ENCODE results near the gene VAV2.
A peak's percentile ranks its signal among the peaks of the same experiment; 100 is the strongest.

The VAV2 gene

DNA sequence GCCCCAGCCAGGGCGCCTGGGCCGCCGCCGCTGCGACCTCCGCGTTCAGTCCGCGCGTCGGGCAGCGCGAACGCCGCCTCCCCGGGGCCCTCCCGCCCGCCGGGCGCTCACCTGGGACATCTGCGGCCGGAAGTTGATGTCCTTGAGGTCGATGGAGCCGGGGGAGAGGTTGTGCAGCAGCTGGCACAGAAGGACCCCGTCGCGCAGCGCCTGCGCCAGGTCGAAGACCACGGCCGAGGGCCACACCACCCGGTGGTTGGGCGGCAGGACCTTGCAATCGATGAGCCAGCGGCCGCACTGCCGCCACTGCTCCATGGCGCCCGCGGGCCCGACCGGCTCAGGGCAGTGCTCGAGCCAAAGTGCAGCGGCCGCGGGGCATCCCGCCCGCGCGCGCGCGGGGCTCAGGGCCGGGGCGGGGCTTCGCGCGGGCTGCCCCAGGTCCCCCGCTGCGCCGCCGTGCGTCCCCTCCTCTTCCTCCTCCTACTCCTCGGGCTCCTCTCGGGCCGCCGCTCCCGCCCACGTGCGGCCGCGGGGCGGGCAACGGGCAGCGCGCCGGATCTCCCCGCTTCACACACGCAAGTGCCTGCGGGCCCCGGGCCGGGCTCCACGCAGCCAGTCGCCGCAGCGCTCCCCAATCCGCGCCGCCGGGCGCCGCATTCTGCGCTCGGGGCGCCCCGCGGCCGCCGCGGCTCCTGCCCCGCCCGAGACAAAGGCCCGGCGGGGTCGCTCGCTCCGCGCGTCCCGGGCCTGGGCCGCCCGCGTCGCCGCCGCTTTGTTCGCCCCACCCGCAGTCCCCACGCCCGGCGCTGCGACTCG lies at the start of gene VAV2:
Gene VAV2 (minus strand): TSS at position 361 of the 816 bp plus-strand sequence. CDS start 46 bp downstream, at position 315.
- Histone ChIP-seq H3K4me3 (ENCODE audit: low read length) (peak within 1 kb of the TSS; percentile 82), H3K4me1 (ENCODE audit: control insufficient read depth, insufficient read depth, low read length) (peaks cover 35% of the 10 kb centered on the region), H3K36me3 (ENCODE audit: control insufficient read depth, insufficient read depth, low read length) (no peaks in the 10 kb centered on the region), H3K9me3 (ENCODE audit: control insufficient read depth, low read length) (no peaks in the 10 kb centered on the region), H3K27me3 (ENCODE audit: control insufficient read depth, insufficient read depth, low read length) (peaks cover 4% of the 10 kb centered on the region), H3K9ac (ENCODE audit: low read length) (peak within 1 kb of the TSS; percentile 76)

DNA sequence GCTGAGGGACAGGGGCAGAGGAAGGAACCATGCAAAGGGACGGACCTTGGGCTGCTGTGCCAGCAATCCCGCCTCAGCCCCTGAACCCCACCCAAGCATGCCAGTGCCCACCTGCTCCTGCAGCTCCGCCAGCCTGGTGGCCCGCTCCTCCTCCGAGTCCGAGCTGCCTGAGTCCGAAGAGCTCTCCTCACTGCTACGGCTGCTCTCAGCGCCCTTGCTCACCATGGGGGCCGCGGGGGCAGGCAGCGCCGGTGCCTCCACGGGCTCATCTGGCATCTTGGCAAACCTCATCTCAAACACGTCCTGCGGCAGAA lies 49.5 kb upstream of the VAV2 start:
- Histone ChIP-seq H3K9me3 (ENCODE audit: control insufficient read depth, low read length) (no peaks in the 10 kb centered on the region), H3K4me1 (ENCODE audit: control insufficient read depth, insufficient read depth, low read length) (peaks cover 12% of the 10 kb centered on the region), H3K27me3 (ENCODE audit: control insufficient read depth, insufficient read depth, low read length) (no peaks in the 10 kb centered on the region), H3K36me3 (ENCODE audit: control insufficient read depth, insufficient read depth, low read length) (peaks cover 16% of the 10 kb centered on the region), H3K4me3 (ENCODE audit: low read length) (no peak overlapping the region), H3K9ac (ENCODE audit: low read length) (no peak overlapping the region)

GRCh38 chr9:134040781-134041648 lies 48.9 kb upstream of the VAV2 start:
- Histone ChIP-seq H3K9ac (ENCODE audit: low read length) (no peak overlapping the region), H3K4me3 (ENCODE audit: low read length) (no peak overlapping the region), H3K36me3 (ENCODE audit: control insufficient read depth, insufficient read depth, low read length) (peaks cover 16% of the 10 kb centered on the region), H3K9me3 (ENCODE audit: control insufficient read depth, low read length) (no peaks in the 10 kb centered on the region), H3K27me3 (ENCODE audit: control insufficient read depth, insufficient read depth, low read length) (no peaks in the 10 kb centered on the region), H3K4me1 (ENCODE audit: control insufficient read depth, insufficient read depth, low read length) (peaks cover 12% of the 10 kb centered on the region)

DNA sequence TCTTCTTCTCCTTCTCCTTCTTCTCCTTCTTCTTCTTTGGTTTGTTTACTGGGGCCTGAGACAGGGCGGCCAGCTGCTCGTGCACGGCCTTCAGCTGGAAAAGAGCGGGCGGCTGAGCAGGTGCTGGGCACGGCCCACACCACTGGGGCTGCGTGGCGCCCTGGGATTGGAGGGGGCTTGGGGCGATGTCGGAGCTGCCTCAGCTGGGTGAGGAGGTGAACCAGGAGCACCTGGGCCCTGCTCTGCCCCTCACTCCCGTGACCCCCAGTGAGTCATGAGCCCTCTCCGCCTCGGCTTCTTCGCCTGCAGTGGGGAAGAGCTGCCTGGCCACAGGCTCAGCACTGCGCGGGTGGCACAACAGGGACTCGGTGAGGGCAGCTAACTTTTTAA lies 48.0 kb upstream of the VAV2 start:
- Histone ChIP-seq H3K4me1 (ENCODE audit: control insufficient read depth, insufficient read depth, low read length) (peaks cover 12% of the 10 kb centered on the region), H3K36me3 (ENCODE audit: control insufficient read depth, insufficient read depth, low read length) (peaks cover 21% of the 10 kb centered on the region), H3K27me3 (ENCODE audit: control insufficient read depth, insufficient read depth, low read length) (no peaks in the 10 kb centered on the region), H3K9me3 (ENCODE audit: control insufficient read depth, low read length) (no peaks in the 10 kb centered on the region), H3K4me3 (ENCODE audit: low read length) (no peak overlapping the region), H3K9ac (ENCODE audit: low read length) (no peak overlapping the region)

GRCh38 chr9:134039386-134040175 lies 47.5 kb upstream of the VAV2 start:
- Histone ChIP-seq H3K4me1 (ENCODE audit: control insufficient read depth, insufficient read depth, low read length) (peaks cover 12% of the 10 kb centered on the region), H3K27me3 (ENCODE audit: control insufficient read depth, insufficient read depth, low read length) (no peaks in the 10 kb centered on the region), H3K36me3 (ENCODE audit: control insufficient read depth, insufficient read depth, low read length) (peaks cover 21% of the 10 kb centered on the region), H3K9ac (ENCODE audit: low read length) (no peak overlapping the region), H3K4me3 (ENCODE audit: low read length) (no peak overlapping the region), H3K9me3 (ENCODE audit: control insufficient read depth, low read length) (no peaks in the 10 kb centered on the region)

- no peak overlapping the region for H3K4me3 ChIP-seq (ENCODE audit: low read length)
- peaks cover 12% of the 10 kb centered on the region for H3K4me1 ChIP-seq (ENCODE audit: control insufficient read depth, insufficient read depth, low read length)
- no peaks in the 10 kb centered on the region for H3K9me3 ChIP-seq (ENCODE audit: control insufficient read depth, low read length)
- no peaks in the 10 kb centered on the region for H3K27me3 ChIP-seq (ENCODE audit: control insufficient read depth, insufficient read depth, low read length)
- H3K9ac ChIP-seq (ENCODE audit: low read length), result no peak overlapping the region
- H3K36me3 ChIP-seq (ENCODE audit: control insufficient read depth, insufficient read depth, low read length), result peaks cover 17% of the 10 kb centered on the region
Measured at GRCh38 chr9:134037641-134038040, 45.5 kb upstream of the VAV2 start.

- Histone ChIP-seq H3K9me3 (ENCODE audit: control insufficient read depth, low read length) (no peaks in the 10 kb centered on the region), H3K4me3 (ENCODE audit: low read length) (no peak overlapping the region), H3K36me3 (ENCODE audit: control insufficient read depth, insufficient read depth, low read length) (peaks cover 17% of the 10 kb centered on the region), H3K4me1 (ENCODE audit: control insufficient read depth, insufficient read depth, low read length) (peaks cover 10% of the 10 kb centered on the region), H3K9ac (ENCODE audit: low read length) (no peak overlapping the region), H3K27me3 (ENCODE audit: control insufficient read depth, insufficient read depth, low read length) (no peaks in the 10 kb centered on the region)
Measured at GRCh38 chr9:134036130-134036529, 44.0 kb upstream of the VAV2 start.

GRCh38 chr9:134035041-134036039 lies 43.2 kb upstream of the VAV2 start:
- H3K4me1 ChIP-seq (ENCODE audit: control insufficient read depth, insufficient read depth, low read length), result peaks cover 2% of the 10 kb centered on the region
- H3K9me3 ChIP-seq (ENCODE audit: control insufficient read depth, low read length), result no peaks in the 10 kb centered on the region
- no peak overlapping the region for H3K9ac ChIP-seq (ENCODE audit: low read length)
- H3K4me3 ChIP-seq (ENCODE audit: low read length), result no peak overlapping the region
- peaks cover 17% of the 10 kb centered on the region for H3K36me3 ChIP-seq (ENCODE audit: control insufficient read depth, insufficient read depth, low read length)
- H3K27me3 ChIP-seq (ENCODE audit: control insufficient read depth, insufficient read depth, low read length), result no peaks in the 10 kb centered on the region

- no peaks in the 10 kb centered on the region for H3K27me3 ChIP-seq (ENCODE audit: control insufficient read depth, insufficient read depth, low read length)
Measured at GRCh38 chr9:134034215-134035040, 42.3 kb upstream of the VAV2 start.

GRCh38 chr9:134033516-134034214 lies 41.5 kb upstream of the VAV2 start:
- Histone ChIP-seq H3K36me3 (ENCODE audit: control insufficient read depth, insufficient read depth, low read length) (peaks cover 17% of the 10 kb centered on the region), H3K9me3 (ENCODE audit: control insufficient read depth, low read length) (no peaks in the 10 kb centered on the region), H3K4me1 (ENCODE audit: control insufficient read depth, insufficient read depth, low read length) (no peaks in the 10 kb centered on the region), H3K4me3 (ENCODE audit: low read length) (no peak overlapping the region), H3K9ac (ENCODE audit: low read length) (no peak overlapping the region), H3K27me3 (ENCODE audit: control insufficient read depth, insufficient read depth, low read length) (no peaks in the 10 kb centered on the region)

More at GRCh38 chr9:134034215-134035040, 42.3 kb upstream of the VAV2 start:
- Histone ChIP-seq H3K9ac (ENCODE audit: low read length) (no peak overlapping the region), H3K36me3 (ENCODE audit: control insufficient read depth, insufficient read depth, low read length) (peaks cover 17% of the 10 kb centered on the region), H3K4me3 (ENCODE audit: low read length) (no peak overlapping the region), H3K9me3 (ENCODE audit: control insufficient read depth, low read length) (no peaks in the 10 kb centered on the region), H3K4me1 (ENCODE audit: control insufficient read depth, insufficient read depth, low read length) (no peaks in the 10 kb centered on the region)

Measured in mucosa of stomach (tissue), 1 donor.